IPS DF 4.7 (cell line): ENCODE results near the gene PRDM16.

Experiments used
- DNase-seq: peaks from one replicate; pipeline ENCODE4 v3.0.0-alpha.2; 2013; ENCODE audit warnings: low spot score; ENCODE audit errors: extremely low read depth

The PRDM16 gene

GRCh38 chr1:3032371-3033039 lies 36.5 kb upstream of the PRDM16 start:
- no peak for DNase-seq

GRCh38 chr1:3033040-3033789 lies 35.8 kb upstream of the PRDM16 start:
- no peak for DNase-seq

GRCh38 chr1:3033790-3034090 lies 35.3 kb upstream of the PRDM16 start:
- DNase-seq = no peak

- DNase-seq = no peak
Observed at GRCh38 chr1:3034162-3034561, 34.8 kb upstream of the PRDM16 start.

- DNase-seq = no peak
Observed at GRCh38 chr1:3034728-3035562, 34.1 kb upstream of the PRDM16 start.

- DNase-seq = no peak
Observed at GRCh38 chr1:3035563-3036446, 33.2 kb upstream of the PRDM16 start.

GRCh38 chr1:3036447-3037280 lies 32.3 kb upstream of the PRDM16 start:
- DNase-seq = no peak

GRCh38 chr1:3037281-3038040 lies 31.5 kb upstream of the PRDM16 start:
- no peak for DNase-seq

GRCh38 chr1:3038113-3038551 lies 30.9 kb upstream of the PRDM16 start:
- no peak for DNase-seq

- no peak for DNase-seq
Observed at GRCh38 chr1:3038571-3039181, 30.3 kb upstream of the PRDM16 start.

- no peak for DNase-seq
Observed at GRCh38 chr1:3040004-3040403, 29.0 kb upstream of the PRDM16 start.

GRCh38 chr1:3042481-3042880 lies 26.5 kb upstream of the PRDM16 start:
- DNase-seq = no peak

GRCh38 chr1:3049164-3049563 lies 19.8 kb upstream of the PRDM16 start:
- DNase-seq = no peak

GRCh38 chr1:3049905-3050304 lies 19.1 kb upstream of the PRDM16 start:
- DNase-seq = no peak

- DNase-seq = no peak
Observed at GRCh38 chr1:3050603-3051002, 18.4 kb upstream of the PRDM16 start.

- no peak for DNase-seq
Observed at GRCh38 chr1:3051270-3052268, 17.4 kb upstream of the PRDM16 start.

GRCh38 chr1:3052501-3052900 lies 16.5 kb upstream of the PRDM16 start:
- DNase-seq = no peak

GRCh38 chr1:3053366-3053980 lies 15.5 kb upstream of the PRDM16 start:
- no peak for DNase-seq
